GM10847 (cell line): Measurements from ENCODE around the gene BRSK2.

Source experiments
- POLR2A ChIP-seq: IDR thresholded peaks from 2 replicates; pipeline ENCODE4 v1.6.1; 2011; ENCODE audit not compliant: insufficient read length; ENCODE audit errors: extremely low read depth

The BRSK2 gene

DNA sequence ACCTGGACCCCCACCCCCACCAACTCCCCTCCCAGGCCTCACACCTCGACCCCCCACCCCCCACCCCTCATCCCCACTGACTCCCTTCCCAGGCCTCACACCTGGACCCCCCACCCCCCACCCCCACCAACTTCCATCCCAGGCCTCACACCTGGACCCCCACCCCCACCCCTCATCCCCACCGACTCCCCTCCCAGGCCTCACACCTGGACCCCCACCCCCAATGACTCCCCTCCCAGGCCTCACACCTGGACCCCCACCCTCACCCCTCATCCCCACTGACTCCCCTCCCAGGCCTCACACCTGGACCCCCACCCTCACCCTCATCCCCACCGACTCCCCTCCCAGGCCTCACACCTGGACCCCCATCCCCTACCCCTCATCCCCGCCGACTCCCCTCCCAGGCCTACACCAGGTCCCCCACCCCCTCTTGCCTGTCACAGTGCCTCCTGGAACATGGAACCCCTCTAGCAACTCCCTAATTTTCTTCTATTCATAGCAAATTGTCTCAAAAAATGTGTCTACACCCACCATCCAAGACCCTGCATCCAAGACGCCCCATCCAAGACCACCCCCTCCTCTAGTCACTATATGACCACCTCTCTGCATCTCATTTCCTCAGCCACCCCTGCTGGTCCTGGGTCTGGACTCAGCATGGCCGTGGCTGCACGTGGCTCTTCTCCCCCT, 36.9 kb upstream of the BRSK2 start:
- no peak for TF ChIP-seq POLR2A

GRCh38 chr11:1353383-1354124, 36.2 kb upstream of the BRSK2 start:
- TF ChIP-seq POLR2A: no peak

- no peak for TF ChIP-seq POLR2A
Observed at GRCh38 chr11:1354125-1354938, 35.4 kb upstream of the BRSK2 start.

GRCh38 chr11:1356007-1356435, 33.7 kb upstream of the BRSK2 start:
- no peak for TF ChIP-seq POLR2A

DNA sequence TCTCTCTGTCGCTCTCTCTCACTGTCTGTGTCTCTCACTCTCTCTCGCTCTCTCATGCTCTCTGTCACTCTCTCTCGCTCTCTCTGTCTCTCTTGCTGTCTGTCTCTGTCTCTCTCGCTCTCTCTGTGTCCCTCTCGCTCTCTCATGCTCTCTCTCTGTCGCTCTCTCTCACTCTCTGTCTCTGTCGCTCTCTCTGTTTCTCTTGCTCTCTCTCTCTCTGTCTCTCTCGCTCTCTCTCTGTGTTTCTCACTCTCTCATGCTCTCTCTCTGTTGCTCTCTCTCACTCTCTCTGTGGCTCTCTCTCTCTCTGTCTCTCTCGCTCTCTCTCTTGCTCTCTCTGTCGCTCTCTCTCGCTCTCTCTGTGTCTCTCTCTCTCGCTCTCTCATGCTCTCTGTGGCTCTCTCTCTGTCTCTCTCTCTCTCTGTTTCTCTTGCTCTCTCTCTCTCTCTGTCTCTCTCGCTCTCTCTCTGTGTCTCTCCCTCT, 33.2 kb upstream of the BRSK2 start:
- TF ChIP-seq POLR2A: no peak

DNA sequence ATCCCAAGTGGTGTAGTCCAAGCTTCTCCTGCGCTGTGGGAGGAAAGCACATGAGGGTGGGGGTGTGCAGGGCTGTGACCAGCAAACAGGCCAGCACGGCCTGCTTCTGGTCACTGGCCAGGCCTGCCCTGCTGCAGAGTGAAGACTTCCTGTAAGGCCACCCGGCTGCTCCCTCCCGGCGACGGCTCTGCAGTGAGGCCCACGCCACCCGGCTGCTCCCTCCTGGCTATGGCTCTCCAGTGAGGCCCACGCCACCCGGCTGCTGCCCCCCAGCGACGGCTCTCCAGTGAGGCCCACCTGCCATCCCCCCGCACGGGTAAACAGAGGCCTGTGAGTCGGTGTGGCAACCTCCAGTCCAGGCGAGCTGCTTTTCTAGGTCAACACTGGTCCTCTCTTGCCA, 31.4 kb upstream of the BRSK2 start:
- no peak for TF ChIP-seq POLR2A

DNA sequence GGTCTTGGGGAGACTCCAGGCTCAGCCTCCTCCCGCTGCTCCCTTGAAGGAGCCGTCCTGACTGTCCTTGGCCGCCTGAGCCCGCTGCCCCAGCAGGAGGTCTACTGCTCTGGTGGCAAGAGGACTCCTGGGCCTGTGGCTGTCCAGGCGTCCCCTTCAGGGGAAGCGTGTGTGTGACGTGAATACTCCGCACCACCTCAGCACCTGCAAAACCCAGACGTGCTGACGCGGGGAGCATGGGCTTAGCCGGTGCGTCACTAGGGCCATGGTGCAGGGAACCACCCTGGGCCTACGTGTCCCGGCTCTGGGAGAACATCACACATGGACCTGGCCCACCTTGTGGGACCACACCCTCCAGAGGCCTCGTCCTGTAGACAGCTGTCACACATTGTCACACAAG, 30.2 kb upstream of the BRSK2 start:
- TF ChIP-seq POLR2A: no peak

DNA sequence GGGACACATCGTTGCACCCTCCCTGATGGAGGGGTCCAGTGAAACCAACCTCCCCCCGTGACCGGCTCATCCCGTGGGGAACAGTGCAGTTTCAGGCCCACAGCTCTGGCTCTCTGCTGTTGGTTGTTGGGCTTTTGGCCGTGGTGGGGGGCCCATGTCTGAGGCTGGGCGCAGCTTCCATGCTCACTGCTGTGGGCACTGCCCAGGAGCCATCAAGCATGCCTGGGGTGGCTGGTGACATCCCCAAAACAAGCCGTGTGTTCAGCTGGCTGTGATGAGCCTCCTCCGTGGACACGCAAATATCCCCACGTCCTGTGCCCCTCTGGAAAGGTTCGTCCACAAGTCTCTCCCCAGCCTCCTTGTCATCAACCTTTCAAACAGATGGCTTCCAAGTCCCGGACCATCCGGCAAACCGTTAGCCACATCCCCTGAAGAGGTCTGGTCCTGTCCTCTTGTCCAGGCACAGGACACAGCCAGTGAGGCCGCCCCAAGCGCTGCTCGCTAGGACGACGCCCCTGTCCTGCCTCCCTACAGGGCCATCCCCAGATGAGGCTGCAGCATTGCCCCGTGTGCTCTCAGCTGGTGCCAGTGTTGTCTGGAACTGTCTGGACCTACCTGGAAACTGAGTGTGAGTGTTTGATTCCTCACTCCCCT, 29.4 kb upstream of the BRSK2 start:
- TF ChIP-seq POLR2A: no peak

DNA sequence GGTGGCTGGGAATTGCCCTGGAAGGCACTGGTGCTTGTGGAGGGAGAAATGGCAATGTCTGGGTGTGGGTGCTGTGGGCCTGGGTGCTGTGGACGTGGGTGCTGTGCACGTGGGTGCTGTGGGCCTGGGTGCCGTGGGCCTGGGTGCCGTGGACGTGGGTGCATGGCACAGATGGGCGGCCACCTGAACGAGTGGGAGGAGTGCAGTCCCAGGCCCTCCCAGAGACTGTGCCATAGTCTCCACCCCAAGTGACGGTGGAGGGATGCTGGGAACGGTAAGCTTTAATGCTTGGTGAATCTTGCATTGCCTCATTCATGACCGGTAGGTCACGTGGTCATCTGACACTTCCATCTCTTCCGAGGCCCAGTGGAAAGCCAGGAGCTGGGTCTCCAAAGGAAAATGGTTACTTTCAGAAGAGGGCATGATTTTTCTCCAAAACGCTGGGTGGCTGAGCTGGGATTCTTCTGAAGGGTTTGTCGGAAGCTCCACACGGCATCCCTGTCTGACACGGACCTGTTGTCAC, 28.8 kb upstream of the BRSK2 start:
- TF ChIP-seq POLR2A: no peak

- TF ChIP-seq POLR2A: no peak
Observed at GRCh38 chr11:1361882-1362281, 27.9 kb upstream of the BRSK2 start.

- no peak for TF ChIP-seq POLR2A
Observed at GRCh38 chr11:1367721-1368120, 22.0 kb upstream of the BRSK2 start.

DNA sequence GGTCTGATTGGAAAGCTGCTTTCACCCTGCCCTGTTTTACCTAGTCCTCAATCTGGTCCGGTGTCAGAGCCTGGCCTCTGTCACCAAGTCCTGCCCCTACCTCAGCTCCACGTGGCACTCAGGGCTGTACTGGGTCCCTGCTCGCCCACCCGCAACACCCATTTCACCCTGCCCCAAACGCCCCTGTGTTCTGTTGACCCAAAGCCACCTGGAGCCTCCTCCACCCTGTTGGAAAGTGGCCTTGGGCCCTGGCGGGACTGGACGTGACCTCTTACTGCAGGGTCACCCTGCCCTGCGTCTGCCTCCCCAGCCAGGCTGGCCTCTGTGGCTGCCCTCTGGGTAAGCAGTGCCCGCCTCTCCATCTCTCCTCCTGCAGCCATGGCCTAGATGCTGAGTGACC, 21.5 kb upstream of the BRSK2 start:
- no peak for TF ChIP-seq POLR2A

GRCh38 chr11:1368966-1369365, 20.8 kb upstream of the BRSK2 start:
- TF ChIP-seq POLR2A: no peak

GRCh38 chr11:1369371-1370005, 20.2 kb upstream of the BRSK2 start:
- TF ChIP-seq POLR2A: no peak
